SHP77 treated with DMSO at 0.1 percent for 48 hours (cell line): ENCODE results near the gene SET.

ENCODE experiments used
- DNase-seq: peaks from one replicate; lab custom pipeline; 2025; lab: John Stamatoyannopoulos, UW

Gene SET

GRCh38 chr9:128713411-128713780, 24.4 kb downstream of the SET start:
- DNase-seq, result no peak

GRCh38 chr9:128713941-128714573, 25.0 kb downstream of the SET start:
- DNase-seq, result no peak

GRCh38 chr9:128714586-128715435, 25.8 kb downstream of the SET start:
- DNase-seq, result no peak

- no peak for DNase-seq
Observed at GRCh38 chr9:128715436-128715750, 26.4 kb downstream of the SET start.

- no peak for DNase-seq
Observed at GRCh38 chr9:128716581-128717254, 27.7 kb downstream of the SET start.

GRCh38 chr9:128718047-128718446, 29.0 kb downstream of the SET start:
- no peak for DNase-seq

- no peak for DNase-seq
Observed at GRCh38 chr9:128718475-128718874, 29.5 kb downstream of the SET start.

GRCh38 chr9:128719919-128720605, 31.0 kb downstream of the SET start:
- no peak for DNase-seq

- DNase-seq, result no peak
Observed at GRCh38 chr9:128720841-128721486, 31.9 kb downstream of the SET start.

GRCh38 chr9:128721487-128722010, 32.5 kb downstream of the SET start:
- DNase-seq, result no peak

GRCh38 chr9:128722380-128723351, 33.6 kb downstream of the SET start:
- DNase-seq, result no peak

GRCh38 chr9:128723352-128723865, 34.4 kb downstream of the SET start:
- no peak for DNase-seq

GRCh38 chr9:128723866-128724743, 35.1 kb downstream of the SET start, which contains the start of gene ZDHHC12:
TSS of gene ZDHHC12 (minus strand) at chr9:128724127. CDS start at chr9:128724093, 34 bp downstream.
- DNase-seq, result peak; percentile 97

GRCh38 chr9:128724744-128725211, 35.8 kb downstream of the SET start:
- peak; percentile 73 for DNase-seq

GRCh38 chr9:128727640-128728248, 38.7 kb downstream of the SET start:
- DNase-seq, result no peak

GRCh38 chr9:128728298-128728697, 39.3 kb downstream of the SET start:
- no peak for DNase-seq

- no peak for DNase-seq
Observed at GRCh38 chr9:128729302-128729701, 40.3 kb downstream of the SET start.

GRCh38 chr9:128729766-128730517, 40.9 kb downstream of the SET start:
- DNase-seq, result no peak
